Stimulated activated naive CD4-positive, alpha-beta T cell (primary cell): Measurements from ENCODE around the gene ARMC3.
"Not testable (repeated sequence)": the region's sequence is repeated elsewhere in the genome, so short reads cannot be mapped to it uniquely, and the experiment has no call there.

Experiments
- DNase-seq, 6 experiments: peaks; one replicate each; lab custom pipeline; 2025; lab: John Stamatoyannopoulos, UW

The ARMC3 gene

DNA sequence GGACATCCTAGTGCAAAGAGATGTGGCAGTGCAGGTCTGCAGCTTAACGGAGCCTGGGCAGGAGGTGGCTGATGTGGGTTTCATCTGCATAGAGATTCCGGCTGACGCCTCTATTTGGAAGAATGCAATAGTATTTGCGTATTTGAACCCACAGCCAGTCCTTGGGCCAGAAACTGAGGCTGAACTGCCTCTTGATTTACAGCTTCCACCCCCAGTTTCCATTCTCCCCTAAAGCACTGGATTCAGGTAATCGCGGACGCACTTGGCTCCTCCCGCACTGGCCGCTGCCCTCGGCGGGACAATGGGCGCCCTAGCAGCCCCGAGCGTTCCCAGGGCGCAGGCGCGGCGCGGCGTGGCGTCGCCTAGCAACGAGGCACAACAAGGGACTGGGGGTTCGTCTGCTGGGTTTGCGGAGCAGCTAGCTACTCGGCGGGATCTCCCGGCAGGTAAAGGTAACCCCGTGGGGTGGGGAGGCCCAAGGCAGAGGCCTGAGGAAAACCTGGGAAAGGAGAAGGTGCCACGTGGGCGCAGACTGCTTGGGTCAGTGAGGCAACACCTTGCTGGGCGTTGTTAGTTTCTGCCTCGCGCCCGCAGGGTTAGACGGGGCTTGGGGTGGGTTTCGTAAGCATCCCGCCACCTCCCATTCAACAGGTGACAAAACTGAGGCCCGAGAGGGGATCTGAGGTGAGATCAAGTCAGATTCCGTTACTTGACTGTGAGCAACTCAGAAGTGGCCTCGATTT, at the start of gene ARMC3:
ARMC3 (plus strand) TSS at position 393 of the 743 bp plus-strand sequence. CDS start 3,944 bp downstream, outside the sequence.
- DNase-seq: peak; percentile 58 to 78 (median 66)

DNA sequence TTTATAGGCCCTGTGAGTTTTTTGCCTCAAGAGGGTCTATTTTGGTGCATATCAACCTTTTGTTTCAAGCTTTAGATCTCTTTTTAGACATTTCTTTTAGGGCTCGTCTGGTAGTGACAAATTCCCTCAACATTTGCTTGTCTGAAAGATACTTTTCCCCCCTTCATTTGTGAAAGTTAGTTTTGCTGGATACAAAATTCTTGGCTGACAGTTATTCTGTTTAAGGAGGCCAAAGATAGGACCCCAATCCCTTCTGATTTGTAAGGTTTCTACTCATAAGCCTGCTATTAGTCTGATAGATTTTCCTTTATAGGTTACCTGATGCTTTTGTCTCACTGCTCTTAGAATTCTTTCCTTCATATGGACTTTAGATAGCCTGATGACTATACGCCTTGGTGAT, 36.1 kb upstream of the ARMC3 start:
- DNase-seq: no peak

GRCh38 chr10:22893781-22894180, 34.1 kb upstream of the ARMC3 start:
- DNase-seq: no peak

GRCh38 chr10:22894714-22895113, 33.1 kb upstream of the ARMC3 start:
- DNase-seq: no peak

DNA sequence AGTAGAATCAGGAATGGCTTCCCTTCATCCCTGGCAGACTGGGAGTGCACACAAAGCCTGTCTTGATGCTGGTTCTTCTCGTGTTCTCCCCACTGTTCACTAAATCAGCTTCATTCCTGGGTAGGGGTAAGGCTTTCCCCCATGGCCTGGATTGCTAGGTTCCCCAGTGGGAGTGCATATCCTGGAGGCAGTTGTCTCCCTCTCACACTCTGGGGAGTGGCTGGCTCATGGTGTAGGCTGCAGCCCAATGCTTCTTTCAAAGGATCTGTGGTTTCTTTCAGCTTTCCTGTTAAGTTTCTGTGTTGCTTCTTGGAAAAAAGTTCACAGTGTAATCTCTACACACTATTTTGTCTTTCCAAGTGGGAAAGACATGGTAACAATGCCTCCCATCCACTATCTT, 32.6 kb upstream of the ARMC3 start:
- no peak for DNase-seq

DNA sequence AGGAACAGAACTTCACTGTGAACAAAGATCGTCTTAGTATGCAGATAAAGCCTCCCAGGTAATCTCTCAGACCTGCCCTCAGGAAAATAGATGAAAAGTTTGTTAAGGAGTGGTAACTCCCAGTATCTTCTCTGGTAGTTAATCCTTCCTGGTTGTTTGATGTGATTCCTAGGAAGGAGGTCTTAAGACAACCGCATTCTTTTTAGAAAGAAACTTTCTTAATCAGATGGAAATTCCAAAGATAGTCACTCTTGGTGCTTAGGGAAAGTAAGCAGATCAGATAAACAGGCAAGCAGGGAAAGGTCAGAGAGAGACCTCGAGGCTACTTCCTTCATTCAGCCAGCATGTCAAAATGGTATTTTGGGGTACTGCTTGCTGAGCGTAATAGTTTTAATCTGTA, 30.5 kb upstream of the ARMC3 start:
- DNase-seq: no peak

DNA sequence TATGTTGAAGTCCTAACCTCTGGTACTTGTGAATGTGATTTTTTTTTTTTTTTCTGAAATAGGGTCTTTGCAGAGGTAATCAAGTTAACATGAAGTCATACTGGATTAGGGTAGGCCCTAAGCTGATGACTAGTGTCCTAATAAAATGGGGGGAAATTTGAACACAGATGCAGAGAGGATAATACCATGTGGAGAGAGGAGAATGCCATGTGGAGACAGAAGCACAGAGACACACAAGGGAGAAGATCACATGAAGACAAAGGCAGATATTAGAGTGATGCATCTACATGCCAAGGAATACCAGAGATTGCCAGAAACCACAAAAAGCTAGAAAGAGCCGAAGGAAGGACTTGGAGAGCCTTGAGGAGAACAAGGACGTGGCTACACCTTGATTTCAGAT, 28.5 kb upstream of the ARMC3 start:
- DNase-seq: no peak

DNA sequence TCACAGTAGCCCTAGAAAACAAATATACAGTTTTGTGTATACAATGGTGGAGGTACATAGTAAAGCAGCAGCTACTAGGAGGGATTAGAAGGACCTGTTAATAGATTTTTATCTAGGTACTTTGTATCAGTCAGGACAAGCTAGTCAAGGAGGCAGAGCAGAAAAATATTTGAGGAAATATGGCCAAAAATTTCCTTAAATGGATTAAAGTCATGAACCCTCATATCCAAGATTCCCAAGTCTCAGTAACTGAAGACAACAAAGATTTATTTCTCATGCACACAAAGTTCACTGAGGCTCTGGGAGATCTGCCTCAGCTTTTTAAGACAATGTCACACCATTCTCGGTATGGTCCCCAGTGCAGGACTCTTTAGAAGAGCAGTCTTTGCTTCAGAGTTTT, 28.1 kb upstream of the ARMC3 start:
- DNase-seq: no peak

DNA sequence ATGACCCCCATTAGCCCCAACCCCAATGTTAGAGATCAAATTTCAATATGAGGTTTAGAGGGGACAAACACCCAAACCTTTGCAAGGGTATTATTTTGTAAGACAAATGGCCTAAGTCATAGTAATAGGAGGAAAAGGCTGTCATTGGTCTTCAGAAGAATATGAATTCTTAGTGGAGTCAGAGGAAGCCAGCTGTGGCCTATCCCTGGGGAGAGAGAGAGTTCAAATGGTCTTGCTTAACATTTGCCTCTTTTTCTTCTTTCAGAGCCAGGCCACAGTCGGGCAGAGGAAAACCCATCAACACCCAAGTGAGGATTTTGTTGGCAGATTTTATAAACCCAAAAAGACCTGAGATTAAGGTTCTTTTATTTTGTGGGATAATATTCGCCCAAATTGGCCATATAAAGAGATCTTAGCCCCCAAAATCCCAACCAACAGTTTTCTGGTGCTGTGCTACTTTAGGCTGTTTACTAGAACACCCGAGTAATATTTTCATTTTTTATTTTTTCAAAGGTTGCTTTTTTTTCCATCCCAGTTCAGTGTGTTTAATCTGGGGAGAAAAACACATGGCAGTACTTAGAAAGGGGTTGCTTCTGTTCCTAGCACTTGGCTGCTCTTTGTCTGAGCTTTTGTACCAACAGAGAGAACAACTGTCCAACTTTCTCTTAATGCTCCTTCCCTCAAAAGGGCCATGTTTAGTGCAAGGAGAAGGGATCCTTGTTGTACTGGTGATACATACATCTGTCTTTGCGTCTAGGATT, 26.8 kb upstream of the ARMC3 start:
- DNase-seq: no peak

- not testable (repeated sequence) for DNase-seq
These were observed 25.7 kb upstream of the ARMC3 start for GRCh38 chr10:22902147-22902546.

- no peak for DNase-seq
These were observed 24.2 kb upstream of the ARMC3 start for GRCh38 chr10:22903694-22904093.

DNA sequence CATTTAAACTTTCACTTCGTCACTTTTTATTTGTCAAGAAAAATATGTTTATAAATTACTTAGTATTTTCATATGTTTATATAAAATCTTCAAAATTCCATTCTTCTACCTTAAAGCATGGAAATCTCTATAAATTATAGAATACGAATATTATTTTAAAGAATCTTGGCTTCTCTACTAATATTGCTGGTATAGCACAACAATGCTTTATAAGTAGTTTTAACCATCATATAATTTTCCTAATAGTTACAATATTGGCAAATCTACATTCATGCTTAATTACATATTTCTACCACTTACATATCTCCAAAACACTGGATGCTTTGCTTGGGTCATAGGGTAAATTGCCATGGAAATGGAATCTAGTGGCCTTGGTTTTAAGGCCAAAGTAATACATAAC, 21.1 kb upstream of the ARMC3 start:
- no peak for DNase-seq

- no peak for DNase-seq
These were observed 19.0 kb upstream of the ARMC3 start for GRCh38 chr10:22908837-22909236.

DNA sequence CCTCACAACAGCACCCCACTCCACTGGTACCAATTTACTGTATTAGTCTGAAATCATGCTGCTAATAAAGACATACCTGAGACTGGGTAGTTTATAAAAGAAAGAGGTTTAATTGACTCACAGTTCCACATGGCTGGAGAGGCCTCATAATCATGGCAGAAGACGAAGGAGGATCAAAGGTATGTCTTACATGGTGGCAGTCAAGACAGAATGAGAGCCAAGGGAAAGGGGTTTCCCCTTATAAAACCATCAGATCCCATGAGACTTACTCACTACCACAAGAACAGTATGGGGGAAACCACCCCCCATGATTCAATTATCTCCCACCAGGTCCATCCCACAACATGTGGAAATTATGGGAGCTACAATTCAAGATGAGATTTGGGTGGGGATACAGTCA, 18.2 kb upstream of the ARMC3 start:
- DNase-seq: not testable (repeated sequence)

DNA sequence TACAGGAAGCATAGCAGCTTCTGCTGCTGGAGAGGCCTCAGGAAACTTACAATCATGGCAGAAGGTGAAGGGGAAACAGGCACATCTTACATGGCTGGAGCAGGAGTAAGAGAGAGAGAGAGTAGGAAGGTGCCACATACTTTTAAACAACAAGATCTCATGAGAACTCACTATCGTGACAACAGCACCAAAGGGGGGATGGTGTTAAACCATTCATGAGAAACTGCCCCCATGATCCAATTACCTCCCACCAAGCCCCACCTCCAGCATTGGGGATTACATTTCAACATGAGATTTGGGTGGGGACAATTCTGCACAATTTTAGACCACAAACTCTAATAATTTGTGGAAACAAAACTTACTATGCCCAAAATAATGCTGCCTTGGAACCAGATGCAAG, 16.8 kb upstream of the ARMC3 start:
- no peak for DNase-seq

DNA sequence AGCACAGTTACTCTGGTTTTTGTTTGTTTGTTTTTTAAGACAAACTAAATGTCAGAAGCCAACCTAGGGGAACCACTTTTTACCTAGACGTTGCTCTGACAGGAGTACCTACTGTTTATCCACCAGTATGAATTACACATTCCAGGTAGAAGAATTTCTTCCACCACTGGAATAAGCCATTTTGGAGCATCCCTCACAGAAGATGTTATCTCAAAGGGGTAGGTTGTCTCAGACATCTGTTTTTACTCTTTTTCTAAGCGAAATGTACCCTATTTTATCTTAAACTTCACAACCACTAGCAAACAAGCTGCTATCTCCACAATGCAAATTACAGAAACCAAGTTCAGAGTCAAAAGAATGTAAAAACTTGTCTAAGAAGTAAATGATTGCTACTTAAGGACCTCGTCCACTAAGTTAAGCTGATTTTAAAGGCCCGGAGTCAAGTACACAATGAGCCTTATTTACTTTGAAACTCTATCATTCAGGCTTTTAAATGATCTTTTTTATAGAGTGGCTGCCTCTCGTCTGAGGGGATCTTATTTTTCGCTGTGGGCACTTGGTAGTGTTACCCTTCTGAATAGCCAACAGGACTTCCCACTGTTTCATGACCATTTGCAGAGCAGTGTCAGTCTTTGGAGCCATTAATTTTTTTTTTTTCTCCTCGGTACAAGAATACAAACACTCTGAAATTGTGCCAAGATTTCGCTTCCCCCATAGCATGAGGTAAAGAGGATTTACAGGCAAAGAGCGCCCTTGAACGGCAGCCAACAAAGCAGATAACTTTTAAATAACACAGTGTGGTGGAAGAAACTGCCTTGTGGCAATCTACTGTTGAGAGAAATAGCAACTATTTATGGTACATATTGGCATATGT, 15.7 kb upstream of the ARMC3 start:
- DNase-seq: no peak

GRCh38 chr10:22912763-22913384, 15.0 kb upstream of the ARMC3 start:
- no peak for DNase-seq

DNA sequence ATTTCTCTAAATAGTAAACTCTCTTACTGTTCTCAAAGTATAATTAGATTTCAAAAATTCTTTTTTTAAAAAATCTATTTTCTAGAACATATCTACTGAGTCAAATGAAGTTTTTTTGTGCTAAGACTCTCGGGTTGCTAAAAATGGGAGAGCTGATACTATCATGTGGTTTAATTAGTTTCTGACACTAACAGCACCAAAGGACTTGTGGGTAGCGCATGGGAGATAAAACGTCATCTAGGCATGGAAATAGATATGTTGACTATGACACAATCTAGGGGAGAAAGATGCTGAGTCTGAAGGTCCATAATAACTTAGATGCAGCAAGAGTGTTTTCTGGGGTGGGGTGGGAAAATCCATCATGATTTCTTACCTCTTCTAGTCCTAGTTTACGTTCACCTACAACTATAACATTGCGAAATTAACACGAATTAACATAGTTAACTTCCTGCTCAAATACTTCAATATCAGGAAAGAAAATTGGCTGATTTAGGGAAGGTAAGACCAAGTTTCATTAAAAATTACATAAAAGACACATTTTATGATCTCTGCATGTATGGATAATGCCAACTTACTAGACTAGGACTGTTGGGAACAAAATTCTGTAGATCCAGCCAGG, 14.3 kb upstream of the ARMC3 start:
- DNase-seq: no peak

DNA sequence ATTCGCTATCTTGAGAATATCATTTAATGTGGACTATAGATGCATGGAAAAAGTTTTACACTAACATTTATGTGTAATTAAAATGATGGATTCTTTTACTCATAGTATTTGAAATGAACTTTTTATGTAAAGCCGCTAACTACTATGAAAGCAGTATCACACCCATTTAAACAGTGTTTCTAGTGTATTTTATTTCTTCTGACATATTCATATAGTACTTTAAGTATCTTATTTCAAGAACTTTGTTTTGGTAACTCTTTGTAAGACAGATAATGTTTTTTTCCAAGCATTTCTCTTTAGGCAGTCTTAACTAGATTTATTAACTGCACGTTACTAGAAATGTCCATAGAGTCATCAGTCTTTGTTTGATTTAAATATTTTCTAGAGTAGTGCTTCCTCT, 12.5 kb upstream of the ARMC3 start:
- DNase-seq: no peak

DNA sequence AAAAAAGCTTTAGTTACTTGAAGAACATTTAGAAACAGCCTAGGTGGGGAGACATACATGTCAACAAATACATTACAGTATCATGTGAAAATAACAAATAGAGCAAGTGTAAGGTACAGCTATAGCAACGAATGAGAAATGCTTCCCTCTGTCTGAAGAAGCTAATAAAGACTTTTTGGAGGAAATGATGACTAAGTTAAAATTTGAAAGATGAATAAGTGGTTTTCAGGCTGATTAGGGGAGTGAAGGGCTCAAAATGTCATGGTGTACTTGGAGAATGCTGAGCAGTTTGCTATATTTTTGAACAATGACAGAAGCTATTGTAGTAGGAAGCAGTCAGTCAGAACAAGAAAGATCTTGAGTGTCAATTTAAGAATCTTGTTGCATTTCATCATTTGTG, 2.8 kb upstream of the ARMC3 start:
- DNase-seq: no peak

- DNase-seq: no peak
These were observed 687 bp upstream of the ARMC3 start for GRCh38 chr10:22927166-22927565.

DNA sequence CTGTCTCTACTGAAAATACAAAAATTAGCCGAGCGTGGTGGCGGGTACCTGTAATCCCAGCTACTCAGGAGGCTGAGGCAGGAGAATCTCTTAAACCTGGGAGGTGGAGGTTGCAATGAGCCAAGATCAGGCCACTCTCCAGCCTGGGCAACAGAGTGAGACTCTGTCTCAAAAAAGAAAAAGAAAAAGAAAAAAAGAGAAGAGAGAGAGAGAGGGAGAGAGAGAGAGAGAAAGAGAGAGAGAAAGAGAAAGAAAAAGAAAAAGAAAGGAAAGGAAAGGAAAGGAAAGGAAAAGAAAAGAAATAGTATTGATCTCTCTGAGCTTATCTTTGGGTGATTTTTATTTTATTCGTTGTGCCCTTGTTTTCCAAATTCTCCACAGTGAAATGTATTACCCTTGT, 1.2 kb downstream of the ARMC3 start:
- DNase-seq: not testable (repeated sequence)
